ENCODE data around the gene DMAC1.

DNA sequence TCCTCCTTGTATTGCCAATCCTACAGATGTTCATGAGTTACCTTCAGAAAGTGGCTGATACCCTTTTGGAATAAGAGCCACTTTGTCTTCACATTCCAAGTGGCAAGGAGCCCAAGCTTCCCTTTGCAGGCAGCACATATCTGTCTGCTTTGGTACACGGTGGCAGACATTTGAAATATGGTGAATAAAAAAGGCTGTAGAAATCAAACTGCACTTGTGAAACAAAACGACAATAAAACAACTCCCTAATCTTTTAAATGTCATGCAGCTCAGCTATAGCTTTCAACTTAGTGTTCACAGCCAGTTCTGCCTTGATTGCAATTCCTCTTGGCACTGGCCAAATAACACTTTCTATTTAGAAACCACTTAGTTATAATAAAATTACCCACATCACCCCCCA lies 35.0 kb upstream of the DMAC1 start:
- TF ChIP-seq, protein P1, sequence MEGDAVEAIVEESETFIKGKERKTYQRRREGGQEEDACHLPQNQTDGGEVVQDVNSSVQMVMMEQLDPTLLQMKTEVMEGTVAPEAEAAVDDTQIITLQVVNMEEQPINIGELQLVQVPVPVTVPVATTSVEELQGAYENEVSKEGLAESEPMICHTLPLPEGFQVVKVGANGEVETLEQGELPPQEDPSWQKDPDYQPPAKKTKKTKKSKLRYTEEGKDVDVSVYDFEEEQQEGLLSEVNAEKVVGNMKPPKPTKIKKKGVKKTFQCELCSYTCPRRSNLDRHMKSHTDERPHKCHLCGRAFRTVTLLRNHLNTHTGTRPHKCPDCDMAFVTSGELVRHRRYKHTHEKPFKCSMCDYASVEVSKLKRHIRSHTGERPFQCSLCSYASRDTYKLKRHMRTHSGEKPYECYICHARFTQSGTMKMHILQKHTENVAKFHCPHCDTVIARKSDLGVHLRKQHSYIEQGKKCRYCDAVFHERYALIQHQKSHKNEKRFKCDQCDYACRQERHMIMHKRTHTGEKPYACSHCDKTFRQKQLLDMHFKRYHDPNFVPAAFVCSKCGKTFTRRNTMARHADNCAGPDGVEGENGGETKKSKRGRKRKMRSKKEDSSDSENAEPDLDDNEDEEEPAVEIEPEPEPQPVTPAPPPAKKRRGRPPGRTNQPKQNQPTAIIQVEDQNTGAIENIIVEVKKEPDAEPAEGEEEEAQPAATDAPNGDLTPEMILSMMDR (IDR thresholded peaks at IDR 0.05; ENCODE audit: insufficient read depth, low read depth, low read length) = no peak
- no peak for TF ChIP-seq EZH2 (IDR thresholded peaks at IDR 0.05; ENCODE audit: insufficient read depth, low read length)
